HG03103 (cell line): ENCODE results near the gene SMG6.

Experiments
- ATAC-seq: cut with Tn5 transposase; IDR thresholded peaks from one replicate; pipeline ENCODE4 v1.9.1; 2021; ENCODE audit warnings: low read depth; ENCODE audit not compliant: unreplicated experiment

The SMG6 gene

DNA sequence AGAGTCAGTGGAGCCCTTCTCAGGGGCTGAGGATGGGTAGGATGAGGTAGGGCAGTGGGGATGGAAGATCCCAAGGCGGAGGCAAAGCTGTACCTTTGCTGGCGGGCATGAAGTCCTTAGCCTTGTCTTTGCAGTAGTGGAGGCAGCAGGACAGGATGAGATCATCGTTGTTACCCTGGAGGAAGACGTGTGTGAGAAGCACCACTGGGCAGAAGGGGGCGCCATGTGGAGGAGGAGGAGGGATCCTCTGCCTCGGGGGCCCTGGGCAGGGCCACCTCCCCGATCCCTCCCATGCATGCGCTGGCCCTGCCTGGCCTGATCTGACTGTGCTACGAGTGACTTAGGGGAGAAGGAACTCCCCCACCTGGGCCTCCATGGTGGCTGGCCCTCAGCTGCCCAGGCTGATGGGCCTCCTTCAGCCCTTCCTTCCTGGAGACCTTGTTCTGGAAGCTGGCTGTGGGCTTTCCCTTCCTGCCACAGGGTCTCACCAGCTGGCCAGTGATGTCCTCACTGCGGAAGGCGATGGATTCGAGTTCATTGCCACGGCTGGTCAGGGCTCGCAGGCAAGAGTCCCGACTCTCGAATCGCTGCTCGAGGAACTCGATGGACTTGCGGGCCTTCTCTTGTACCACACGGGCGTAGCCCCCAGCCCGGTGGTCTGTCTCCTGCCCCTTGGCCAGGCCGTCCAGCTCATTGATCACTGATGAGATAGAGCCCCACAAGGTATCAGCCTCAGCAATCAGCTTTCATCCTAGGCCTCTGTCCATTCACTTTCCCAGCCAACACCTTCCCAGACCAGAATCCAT lies 238.4 kb downstream of the SMG6 start:
- ATAC-seq = no peak

DNA sequence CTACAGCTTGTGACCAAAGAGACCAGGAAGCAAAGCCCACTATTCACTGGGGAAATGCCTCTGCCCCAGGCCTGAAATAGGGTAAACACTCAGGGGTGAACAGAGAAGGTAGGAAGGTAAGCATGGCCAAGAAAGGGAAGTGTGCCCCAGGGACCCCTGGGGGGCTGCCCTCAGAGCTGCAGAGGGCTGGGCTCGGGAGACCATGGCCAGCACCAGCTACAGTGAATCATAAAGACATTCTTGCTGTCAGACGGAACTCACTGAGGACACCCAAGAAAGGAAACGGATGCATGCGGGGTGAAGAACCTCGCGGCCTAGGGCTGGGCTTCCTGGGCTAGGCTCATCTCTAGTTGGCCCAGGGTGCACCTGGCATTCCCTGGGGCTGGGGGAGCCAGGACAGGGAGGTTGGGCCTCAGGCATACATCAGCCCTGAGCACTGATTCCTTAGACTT lies 239.0 kb downstream of the SMG6 start:
- ATAC-seq = no peak

DNA sequence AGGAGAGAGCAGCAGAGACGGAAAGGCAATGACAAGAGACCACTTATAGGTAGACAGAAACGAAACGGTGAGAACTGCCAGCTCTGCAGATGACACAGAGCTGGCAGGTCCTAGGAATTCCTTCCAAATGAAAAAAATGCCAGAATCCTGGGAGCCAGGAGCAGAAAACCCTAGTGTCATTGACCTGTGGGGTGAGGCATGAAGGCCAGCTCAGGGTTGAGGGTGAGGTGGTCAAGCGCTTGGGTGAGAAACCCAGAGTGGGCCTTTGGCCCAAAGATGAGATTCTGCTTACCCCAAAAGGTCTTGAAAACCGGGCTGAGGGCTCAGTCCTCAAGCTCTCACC lies 239.5 kb downstream of the SMG6 start:
- no peak for ATAC-seq

DNA sequence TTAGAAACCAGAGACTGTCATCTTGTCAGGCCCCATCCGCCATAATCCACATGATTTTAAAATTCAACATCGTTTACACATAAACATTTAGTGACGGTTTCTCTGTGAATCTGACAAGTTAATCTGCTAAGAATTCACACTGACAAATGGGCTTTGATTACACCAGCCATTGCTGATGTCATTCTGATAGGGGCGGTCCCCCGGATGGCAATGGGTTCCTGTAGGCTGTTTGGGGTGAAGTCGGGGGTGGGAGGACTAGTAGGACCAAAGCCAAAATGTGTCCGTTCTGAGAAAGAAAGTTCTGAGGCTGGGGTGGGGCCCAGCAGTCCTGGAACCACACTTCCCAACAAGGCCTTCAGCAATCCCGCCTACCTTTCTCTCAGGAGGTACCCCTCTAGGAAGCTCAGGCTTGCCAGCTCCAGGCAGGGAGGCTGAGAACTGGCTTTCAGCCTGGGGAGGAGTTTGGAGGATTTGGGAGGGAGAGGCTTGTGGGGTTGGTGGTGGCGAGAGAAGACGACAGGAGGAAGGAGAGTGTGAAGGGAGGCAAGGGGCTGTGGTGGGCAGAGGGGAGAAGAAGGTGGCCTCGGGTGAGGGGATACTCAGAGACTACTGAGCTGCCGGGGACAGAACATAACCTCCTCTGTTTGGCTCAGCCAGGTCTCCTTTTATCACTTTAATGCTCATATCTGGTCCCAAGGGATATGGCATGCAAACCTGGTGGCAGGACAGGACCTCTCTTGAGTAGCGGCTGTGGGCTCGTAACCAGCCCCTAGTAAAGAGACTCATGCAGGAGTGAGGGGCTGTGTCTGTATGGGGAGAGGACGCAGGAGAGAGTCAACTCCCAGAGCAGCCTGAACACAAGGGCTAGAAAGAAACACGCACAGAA lies 240.1 kb downstream of the SMG6 start:
- ATAC-seq = no peak

GRCh38 chr17:2062571-2063183 lies 240.9 kb downstream of the SMG6 start:
- ATAC-seq = no peak

DNA sequence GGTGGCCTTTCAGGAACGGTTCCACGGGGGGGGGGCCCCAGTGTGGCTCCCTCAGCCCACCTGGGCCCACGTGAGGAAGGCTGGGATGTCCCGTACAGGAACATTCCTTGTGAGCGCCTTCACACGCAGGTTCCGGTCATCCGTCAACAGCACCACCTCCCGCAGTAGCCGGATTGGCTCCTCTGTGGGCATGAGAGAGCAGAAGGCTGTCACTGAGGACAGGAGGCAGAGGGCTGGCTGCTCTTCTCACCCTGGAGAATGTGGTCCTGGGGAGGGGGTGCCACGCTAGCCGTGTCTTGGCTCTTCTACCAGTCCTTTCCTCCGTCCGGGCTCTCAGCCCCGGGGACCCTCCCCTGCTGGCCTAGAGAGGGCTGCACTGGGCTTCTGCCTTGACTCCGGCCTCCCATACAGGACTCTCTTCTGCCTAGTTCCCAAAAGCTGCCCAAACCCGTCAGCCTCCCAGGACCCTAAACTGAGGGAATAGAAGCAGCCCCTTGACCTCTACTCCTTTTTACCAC lies 242.1 kb downstream of the SMG6 start:
- no peak for ATAC-seq

GRCh38 chr17:2060681-2061440 lies 242.7 kb downstream of the SMG6 start:
- no peak for ATAC-seq

GRCh38 chr17:2060385-2060658 lies 243.3 kb downstream of the SMG6 start:
- no peak for ATAC-seq

DNA sequence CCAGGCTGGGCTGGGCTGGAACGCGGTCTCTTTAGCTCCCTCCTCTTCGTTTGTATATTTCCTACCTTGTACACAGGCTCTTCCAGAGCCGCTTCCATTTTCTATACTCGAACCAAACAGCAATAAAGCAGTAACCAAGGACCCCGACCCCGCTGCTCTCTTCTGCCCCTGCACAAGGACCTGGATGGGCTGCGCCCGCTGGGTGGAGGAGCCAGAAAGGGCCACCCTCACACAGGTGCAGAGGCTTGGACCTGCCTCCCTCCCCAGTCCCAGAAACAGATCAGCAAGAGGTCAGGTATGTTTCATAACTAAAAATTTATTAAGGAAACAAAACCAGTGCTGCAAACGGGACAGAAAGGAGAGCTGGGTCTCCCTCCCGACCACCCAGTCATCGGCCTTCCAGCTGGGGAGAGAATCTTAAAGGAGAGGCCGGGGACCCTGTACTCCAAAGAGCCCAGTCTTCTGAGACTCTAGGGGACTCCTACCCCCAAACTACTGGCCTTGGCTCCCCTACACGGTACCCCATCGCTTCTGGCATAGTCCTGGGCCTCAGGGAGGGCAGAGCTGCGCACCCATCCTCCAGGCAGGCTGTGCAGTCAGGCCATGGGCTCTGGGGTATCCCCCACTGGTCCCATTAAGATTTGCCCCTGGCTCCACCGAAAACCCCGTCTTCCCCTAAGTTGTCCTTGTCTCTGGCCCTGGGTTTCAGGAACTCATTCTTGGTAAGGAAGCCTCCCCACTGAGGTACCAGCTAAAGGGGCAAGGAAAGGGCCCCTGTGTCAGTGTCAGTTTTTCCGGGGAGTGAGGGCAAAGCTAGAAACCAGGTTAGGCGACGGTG lies 243.8 kb downstream of the SMG6 start:
- ATAC-seq = no peak

DNA sequence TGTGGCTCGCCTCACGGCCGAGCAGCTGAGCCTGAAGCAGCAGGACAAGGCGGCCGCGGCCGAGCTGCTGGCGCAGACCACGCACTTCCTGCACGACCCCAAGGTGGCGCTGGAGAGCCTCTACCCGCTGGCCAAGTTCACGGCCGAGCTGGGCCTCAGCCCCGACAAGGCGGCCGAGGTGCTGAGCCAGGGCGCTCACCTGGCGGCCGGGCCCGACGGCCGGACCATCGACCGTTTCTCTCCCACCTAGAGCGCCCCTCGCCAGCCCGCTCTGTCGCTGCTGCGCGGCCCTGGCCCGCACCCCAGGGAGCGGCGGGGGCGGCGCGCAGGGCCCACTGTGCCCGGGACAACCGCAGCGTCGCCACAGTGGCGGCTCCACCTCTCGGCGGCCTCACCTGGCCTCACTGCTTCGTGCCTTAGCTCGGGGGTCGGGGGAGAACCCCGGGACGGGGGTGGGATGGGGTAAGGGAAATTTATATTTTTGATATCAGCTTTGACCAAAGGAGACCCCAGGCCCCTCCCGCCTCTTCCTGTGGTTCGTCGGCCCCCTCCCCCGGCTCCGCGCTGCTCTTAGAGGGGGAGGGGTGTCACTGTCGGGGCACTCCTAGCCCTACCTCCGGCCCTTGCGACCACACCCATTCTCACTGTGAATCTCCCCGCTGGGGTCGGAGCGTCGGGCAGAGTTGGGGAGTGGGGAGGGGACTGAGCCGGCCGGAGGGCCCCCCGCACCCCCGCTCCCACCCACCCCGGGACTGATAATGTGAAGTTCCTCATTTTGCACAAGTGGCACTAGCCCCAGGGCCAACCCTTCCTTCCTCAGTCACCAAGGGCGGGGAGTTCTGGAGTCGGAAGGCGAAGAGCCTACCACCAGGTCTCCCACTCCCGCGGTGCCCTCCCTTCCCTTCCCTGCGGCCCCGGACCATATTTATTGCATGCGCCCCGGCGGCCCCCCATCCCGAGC lies 244.7 kb downstream of the SMG6 start:
- ATAC-seq = no peak

DNA sequence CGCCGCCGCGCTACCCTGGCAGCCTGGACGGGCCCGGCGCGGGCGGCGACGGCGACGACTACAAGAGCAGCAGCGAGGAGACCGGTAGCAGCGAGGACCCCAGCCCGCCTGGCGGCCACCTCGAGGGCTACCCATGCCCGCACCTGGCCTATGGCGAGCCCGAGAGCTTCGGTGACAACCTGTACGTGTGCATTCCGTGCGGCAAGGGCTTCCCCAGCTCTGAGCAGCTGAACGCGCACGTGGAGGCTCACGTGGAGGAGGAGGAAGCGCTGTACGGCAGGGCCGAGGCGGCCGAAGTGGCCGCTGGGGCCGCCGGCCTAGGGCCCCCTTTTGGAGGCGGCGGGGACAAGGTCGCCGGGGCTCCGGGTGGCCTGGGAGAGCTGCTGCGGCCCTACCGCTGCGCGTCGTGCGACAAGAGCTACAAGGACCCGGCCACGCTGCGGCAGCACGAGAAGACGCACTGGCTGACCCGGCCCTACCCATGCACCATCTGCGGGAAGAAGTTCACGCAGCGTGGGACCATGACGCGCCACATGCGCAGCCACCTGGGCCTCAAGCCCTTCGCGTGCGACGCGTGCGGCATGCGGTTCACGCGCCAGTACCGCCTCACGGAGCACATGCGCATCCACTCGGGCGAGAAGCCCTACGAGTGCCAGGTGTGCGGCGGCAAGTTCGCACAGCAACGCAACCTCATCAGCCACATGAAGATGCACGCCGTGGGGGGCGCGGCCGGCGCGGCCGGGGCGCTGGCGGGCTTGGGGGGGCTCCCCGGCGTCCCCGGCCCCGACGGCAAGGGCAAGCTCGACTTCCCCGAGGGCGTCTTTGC lies 245.6 kb downstream of the SMG6 start:
- ATAC-seq = no peak

DNA sequence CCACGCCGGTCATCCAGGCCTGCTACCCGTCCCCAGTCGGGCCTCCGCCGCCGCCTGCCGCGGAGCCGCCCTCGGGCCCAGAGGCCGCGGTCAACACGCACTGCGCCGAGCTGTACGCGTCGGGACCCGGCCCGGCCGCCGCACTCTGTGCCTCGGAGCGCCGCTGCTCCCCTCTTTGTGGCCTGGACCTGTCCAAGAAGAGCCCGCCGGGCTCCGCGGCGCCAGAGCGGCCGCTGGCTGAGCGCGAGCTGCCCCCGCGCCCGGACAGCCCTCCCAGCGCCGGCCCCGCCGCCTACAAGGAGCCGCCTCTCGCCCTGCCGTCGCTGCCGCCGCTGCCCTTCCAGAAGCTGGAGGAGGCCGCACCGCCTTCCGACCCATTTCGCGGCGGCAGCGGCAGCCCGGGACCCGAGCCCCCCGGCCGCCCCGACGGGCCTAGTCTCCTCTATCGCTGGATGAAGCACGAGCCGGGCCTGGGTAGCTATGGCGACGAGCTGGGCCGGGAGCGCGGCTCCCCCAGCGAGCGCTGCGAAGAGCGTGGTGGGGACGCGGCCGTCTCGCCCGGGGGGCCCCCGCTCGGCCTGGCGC lies 246.3 kb downstream of the SMG6 start:
- no peak for ATAC-seq

GRCh38 chr17:2056206-2057174 lies 247.1 kb downstream of the SMG6 start:
- ATAC-seq = no peak

GRCh38 chr17:2055292-2056205 lies 248.0 kb downstream of the SMG6 start:
- ATAC-seq = no peak
